HEK293 (cell line): Measurements from ENCODE around the gene VSTM5.
A peak's percentile ranks its signal among the peaks of the same experiment; 100 is the strongest.

Experiments used
- GLI2 ChIP-seq: fragments of 450-650 bp; formaldehyde crosslinking; IDR thresholded peaks from 2 replicates; pipeline ENCODE4; 2017; ENCODE audit warnings: missing biosample characterization, missing genetic modification characterization, low read depth, borderline replicate concordance
- GLIS1 ChIP-seq: fragments of 450-650 bp; formaldehyde crosslinking; IDR thresholded peaks from 2 replicates; pipeline ENCODE4 v1.5.1; 2016; ENCODE audit warnings: missing biosample characterization, missing genetic modification characterization
- KLF9 ChIP-seq: fragments of 450-650 bp; formaldehyde crosslinking; IDR thresholded peaks from 2 replicates; pipeline ENCODE4 v1.5.1; 2016; ENCODE audit warnings: missing biosample characterization, missing genetic modification characterization, low read depth
- OVOL3 ChIP-seq: fragments of 450-650 bp; formaldehyde crosslinking; IDR thresholded peaks from 2 replicates; pipeline ENCODE4 v1.5.1; 2016; ENCODE audit warnings: missing biosample characterization, missing genetic modification characterization
- REPIN1 ChIP-seq: fragments of 450-650 bp; formaldehyde crosslinking; IDR thresholded peaks from 2 replicates; pipeline ENCODE4 v1.5.1; 2017; ENCODE audit warnings: missing biosample characterization, missing genetic modification characterization, low read depth
- SALL2 ChIP-seq: fragments of 450-650 bp; formaldehyde crosslinking; IDR thresholded peaks from 2 replicates; pipeline ENCODE4 v1.5.0; 2017; ENCODE audit warnings: missing biosample characterization, mild to moderate bottlenecking, missing genetic modification characterization, borderline replicate concordance
- SP2 ChIP-seq: fragments of 450-650 bp; formaldehyde crosslinking; IDR thresholded peaks from 2 replicates; pipeline ENCODE4 v1.5.1; 2016; ENCODE audit warnings: missing biosample characterization, missing genetic modification characterization
- ZBTB48 ChIP-seq: fragments of 450-650 bp; formaldehyde crosslinking; IDR thresholded peaks from 2 replicates; pipeline ENCODE4 v1.5.1; 2016; ENCODE audit warnings: missing biosample characterization, missing genetic modification characterization
- ZBTB7A ChIP-seq: fragments of 450-650 bp; formaldehyde crosslinking; IDR thresholded peaks from 2 replicates; pipeline ENCODE4 v1.5.1; 2016; ENCODE audit warnings: low read depth, missing biosample characterization, missing genetic modification characterization
- ZFHX2 ChIP-seq: fragments of 450-650 bp; formaldehyde crosslinking; conservative IDR thresholded peaks from 2 replicates; pipeline ENCODE4 v1.5.1; 2016; ENCODE audit warnings: missing biosample characterization, missing genetic modification characterization
- ZFP69B ChIP-seq: fragments of 450-650 bp; formaldehyde crosslinking; IDR thresholded peaks from 2 replicates; pipeline ENCODE4 v1.5.1; 2016; ENCODE audit warnings: missing biosample characterization, missing genetic modification characterization
- ZNF112 ChIP-seq: fragments of 450-650 bp; formaldehyde crosslinking; IDR thresholded peaks from 2 replicates; pipeline ENCODE4 v1.5.0; 2017; ENCODE audit warnings: missing biosample characterization, missing genetic modification characterization
- ZNF138 ChIP-seq: fragments of 450-650 bp; formaldehyde crosslinking; IDR thresholded peaks from 2 replicates; pipeline ENCODE4 v1.5.1; 2016; ENCODE audit warnings: missing biosample characterization, missing genetic modification characterization, borderline replicate concordance
- ZNF146 ChIP-seq: fragments of 450-650 bp; formaldehyde crosslinking; IDR thresholded peaks from 2 replicates; pipeline ENCODE4 v1.5.1; 2016; ENCODE audit warnings: missing biosample characterization, missing genetic modification characterization
- ZNF157 ChIP-seq: fragments of 450-650 bp; formaldehyde crosslinking; IDR thresholded peaks from 2 replicates; pipeline ENCODE4 v1.5.1; 2016; ENCODE audit warnings: missing biosample characterization, missing genetic modification characterization
- ZNF239 ChIP-seq: fragments of 450-650 bp; formaldehyde crosslinking; IDR thresholded peaks from 2 replicates; pipeline ENCODE4 v1.5.1; 2016; ENCODE audit warnings: missing biosample characterization, missing genetic modification characterization
- ZNF274 ChIP-seq, 2 experiments: fragments of 200-500 bp in 1 of 2; fragments of 450-650 bp in 1 of 2; sonication (Bioruptor generic) in 1 of 2; formaldehyde crosslinking in 1 of 2; IDR thresholded peaks; 2 replicates each; pipeline versions ENCODE4 v1.5.1 to v1.6.1; 2014 to 2016; ENCODE audit warnings: borderline replicate concordance in 1 of 2, inconsistent platforms in 1 of 2, low read length in 1 of 2, missing biosample characterization in 1 of 2, missing genetic modification characterization in 1 of 2
- ZNF341 ChIP-seq: fragments of 450-650 bp; formaldehyde crosslinking; IDR thresholded peaks from 2 replicates; pipeline ENCODE4; 2016; ENCODE audit warnings: low read depth, missing biosample characterization, missing genetic modification characterization
- ZNF37A ChIP-seq: fragments of 450-650 bp; IDR thresholded peaks from 2 replicates; pipeline ENCODE4 v1.5.1; 2018; ENCODE audit warnings: missing biosample characterization, missing genetic modification characterization
- ZNF561 ChIP-seq: fragments of 450-650 bp; IDR thresholded peaks from 2 replicates; pipeline ENCODE4 v1.5.1; 2018; ENCODE audit warnings: missing biosample characterization, missing genetic modification characterization, borderline replicate concordance
- ZNF629 ChIP-seq: fragments of 450-650 bp; formaldehyde crosslinking; IDR thresholded peaks from 2 replicates; pipeline ENCODE4 v1.5.1; 2017; ENCODE audit warnings: missing biosample characterization, missing genetic modification characterization
- ZNF658 ChIP-seq: fragments of 450-650 bp; formaldehyde crosslinking; IDR thresholded peaks from 2 replicates; pipeline ENCODE4; 2016; ENCODE audit warnings: missing biosample characterization, missing genetic modification characterization
- ZNF776 ChIP-seq: fragments of 450-650 bp; formaldehyde crosslinking; IDR thresholded peaks from 2 replicates; pipeline ENCODE4 v1.5.0; 2017; ENCODE audit warnings: missing biosample characterization, missing genetic modification characterization, borderline replicate concordance
- TF ChIP-seq, protein P1 (sequence below): fragments of 450-650 bp; formaldehyde crosslinking; optimal IDR thresholded peaks from 2 replicates; pipeline ENCODE3; 2016; ENCODE audit warnings: missing biosample characterization, mild to moderate bottlenecking, missing genetic modification characterization
- TF ChIP-seq, protein P2 (sequence below): fragments of 450-650 bp; formaldehyde crosslinking; IDR thresholded peaks from 2 replicates; pipeline ENCODE4 v1.5.1; 2016; ENCODE audit warnings: missing biosample characterization, missing genetic modification characterization, low read depth
- TF ChIP-seq, protein P3 (sequence below): fragments of 450-650 bp; formaldehyde crosslinking; IDR thresholded peaks from 2 replicates; pipeline ENCODE4 v1.5.1; 2017; ENCODE audit warnings: missing biosample characterization, missing genetic modification characterization
- TF ChIP-seq, protein P4 (sequence below): fragments of 450-650 bp; formaldehyde crosslinking; IDR thresholded peaks from 2 replicates; pipeline ENCODE4 v1.5.1; 2016; ENCODE audit warnings: missing biosample characterization, missing genetic modification characterization
- TF ChIP-seq, protein P5 (sequence below): fragments of 450-650 bp; formaldehyde crosslinking; IDR thresholded peaks from 2 replicates; pipeline ENCODE4 v1.5.1; 2016; ENCODE audit warnings: missing biosample characterization, missing genetic modification characterization
- TF ChIP-seq, protein P6 (sequence below): fragments of 450-650 bp; formaldehyde crosslinking; IDR thresholded peaks from 2 replicates; pipeline ENCODE4 v1.5.1; 2016; ENCODE audit warnings: missing biosample characterization, missing genetic modification characterization

The VSTM5 gene

DNA sequence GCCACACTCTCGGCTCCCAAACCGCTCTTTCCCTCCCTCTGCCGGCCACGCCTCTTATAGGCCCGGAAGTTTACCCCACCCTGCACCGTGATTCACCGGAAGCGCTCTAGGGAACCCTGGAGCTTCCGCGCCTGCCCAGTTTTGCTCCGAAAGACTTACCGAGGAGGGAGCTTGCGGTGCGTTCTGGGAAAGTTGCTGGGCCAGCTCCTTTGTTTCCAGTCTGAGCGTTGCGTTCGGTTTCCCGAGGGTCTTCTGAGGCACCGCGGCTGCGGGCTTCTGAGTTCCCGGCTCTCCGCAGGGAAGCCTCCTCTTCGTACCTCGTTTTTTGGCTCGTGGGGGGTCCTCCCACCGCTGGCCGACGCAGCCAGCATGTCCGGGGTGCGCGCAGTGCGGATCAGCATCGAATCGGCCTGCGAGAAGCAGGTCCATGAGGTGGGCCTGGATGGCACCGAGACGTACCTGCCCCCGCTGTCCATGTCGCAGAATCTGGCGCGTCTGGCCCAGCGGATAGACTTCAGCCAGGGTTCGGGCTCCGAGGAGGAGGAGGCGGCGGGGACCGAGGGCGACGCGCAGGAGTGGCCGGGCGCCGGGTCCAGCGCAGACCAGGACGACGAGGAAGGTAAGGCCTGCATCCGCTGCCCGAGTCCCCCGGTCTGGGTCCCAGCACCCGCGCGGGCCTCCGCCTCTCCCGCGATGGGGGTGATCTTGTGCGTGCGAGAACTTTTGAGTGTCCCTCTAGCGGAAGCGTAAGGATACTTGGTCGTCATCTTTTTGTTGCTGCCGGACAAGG is 66.1 kb downstream of the VSTM5 start, which contains the start of gene MED17 (continued):
- TF ChIP-seq SALL2 (tag by site-specific recombination) (no peak), ZNF274 (IDR thresholded peaks at IDR 0.05; ENCODE audit: low read length) (no peak), ZNF274 (tag by site-specific recombination; IDR thresholded peaks at IDR 0.05; ENCODE audit: borderline replicate concordance) (no peak), ZBTB7A (tag by site-specific recombination) (0 out of 2 replicates have a peak, but pooled peaks have one; percentile 42), ZNF239 (tag by site-specific recombination) (no peak), KLF9 (tag by site-specific recombination) (peak; percentile 72), ZNF629 (peak; percentile 78), REPIN1 (tag by site-specific recombination) (no peak), ZFHX2 (tag by site-specific recombination) (0 out of 2 replicates have a peak, but pooled peaks have one; percentile 9), ZFP69B (tag by site-specific recombination) (no peak), ZNF658 (tag by site-specific recombination) (no peak), OVOL3 (tag by site-specific recombination) (no peak), ZNF138 (tag by site-specific recombination) (no peak), ZNF157 (tag by site-specific recombination) (no peak), GLI2 (tag by site-specific recombination) (no peak), SP2 (peak; percentile 64), ZNF341 (tag by site-specific recombination) (0 out of 2 replicates have a peak, but pooled peaks have one; percentile 17), ZNF112 (tag by site-specific recombination) (no peak), ZBTB48 (tag by site-specific recombination) (peak; percentile 31; the same call in 1 of the 2 replicates), ZNF776 (no peak), ZNF37A (tag by site-specific recombination) (no peak), GLIS1 (0 out of 2 replicates have a peak, but pooled peaks have one; percentile 24), ZNF146 (no peak), ZNF561 (tag by site-specific recombination) (no peak)
- TF ChIP-seq, protein P1, sequence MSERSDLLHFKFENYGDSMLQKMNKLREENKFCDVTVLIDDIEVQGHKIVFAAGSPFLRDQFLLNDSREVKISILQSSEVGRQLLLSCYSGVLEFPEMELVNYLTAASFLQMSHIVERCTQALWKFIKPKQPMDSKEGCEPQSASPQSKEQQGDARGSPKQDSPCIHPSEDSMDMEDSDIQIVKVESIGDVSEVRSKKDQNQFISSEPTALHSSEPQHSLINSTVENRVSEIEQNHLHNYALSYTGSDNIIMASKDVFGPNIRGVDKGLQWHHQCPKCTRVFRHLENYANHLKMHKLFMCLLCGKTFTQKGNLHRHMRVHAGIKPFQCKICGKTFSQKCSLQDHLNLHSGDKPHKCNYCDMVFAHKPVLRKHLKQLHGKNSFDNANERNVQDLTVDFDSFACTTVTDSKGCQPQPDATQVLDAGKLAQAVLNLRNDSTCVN (tag by site-specific recombination): peak; percentile 79
- TF ChIP-seq, protein P2, sequence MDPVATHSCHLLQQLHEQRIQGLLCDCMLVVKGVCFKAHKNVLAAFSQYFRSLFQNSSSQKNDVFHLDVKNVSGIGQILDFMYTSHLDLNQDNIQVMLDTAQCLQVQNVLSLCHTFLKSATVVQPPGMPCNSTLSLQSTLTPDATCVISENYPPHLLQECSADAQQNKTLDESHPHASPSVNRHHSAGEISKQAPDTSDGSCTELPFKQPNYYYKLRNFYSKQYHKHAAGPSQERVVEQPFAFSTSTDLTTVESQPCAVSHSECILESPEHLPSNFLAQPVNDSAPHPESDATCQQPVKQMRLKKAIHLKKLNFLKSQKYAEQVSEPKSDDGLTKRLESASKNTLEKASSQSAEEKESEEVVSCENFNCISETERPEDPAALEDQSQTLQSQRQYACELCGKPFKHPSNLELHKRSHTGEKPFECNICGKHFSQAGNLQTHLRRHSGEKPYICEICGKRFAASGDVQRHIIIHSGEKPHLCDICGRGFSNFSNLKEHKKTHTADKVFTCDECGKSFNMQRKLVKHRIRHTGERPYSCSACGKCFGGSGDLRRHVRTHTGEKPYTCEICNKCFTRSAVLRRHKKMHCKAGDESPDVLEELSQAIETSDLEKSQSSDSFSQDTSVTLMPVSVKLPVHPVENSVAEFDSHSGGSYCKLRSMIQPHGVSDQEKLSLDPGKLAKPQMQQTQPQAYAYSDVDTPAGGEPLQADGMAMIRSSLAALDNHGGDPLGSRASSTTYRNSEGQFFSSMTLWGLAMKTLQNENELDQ: no peak
- TF ChIP-seq, protein P3, sequence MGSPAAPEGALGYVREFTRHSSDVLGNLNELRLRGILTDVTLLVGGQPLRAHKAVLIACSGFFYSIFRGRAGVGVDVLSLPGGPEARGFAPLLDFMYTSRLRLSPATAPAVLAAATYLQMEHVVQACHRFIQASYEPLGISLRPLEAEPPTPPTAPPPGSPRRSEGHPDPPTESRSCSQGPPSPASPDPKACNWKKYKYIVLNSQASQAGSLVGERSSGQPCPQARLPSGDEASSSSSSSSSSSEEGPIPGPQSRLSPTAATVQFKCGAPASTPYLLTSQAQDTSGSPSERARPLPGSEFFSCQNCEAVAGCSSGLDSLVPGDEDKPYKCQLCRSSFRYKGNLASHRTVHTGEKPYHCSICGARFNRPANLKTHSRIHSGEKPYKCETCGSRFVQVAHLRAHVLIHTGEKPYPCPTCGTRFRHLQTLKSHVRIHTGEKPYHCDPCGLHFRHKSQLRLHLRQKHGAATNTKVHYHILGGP (tag by site-specific recombination): no peak; the same call in 1 of the 2 replicates
- TF ChIP-seq, protein P4, sequence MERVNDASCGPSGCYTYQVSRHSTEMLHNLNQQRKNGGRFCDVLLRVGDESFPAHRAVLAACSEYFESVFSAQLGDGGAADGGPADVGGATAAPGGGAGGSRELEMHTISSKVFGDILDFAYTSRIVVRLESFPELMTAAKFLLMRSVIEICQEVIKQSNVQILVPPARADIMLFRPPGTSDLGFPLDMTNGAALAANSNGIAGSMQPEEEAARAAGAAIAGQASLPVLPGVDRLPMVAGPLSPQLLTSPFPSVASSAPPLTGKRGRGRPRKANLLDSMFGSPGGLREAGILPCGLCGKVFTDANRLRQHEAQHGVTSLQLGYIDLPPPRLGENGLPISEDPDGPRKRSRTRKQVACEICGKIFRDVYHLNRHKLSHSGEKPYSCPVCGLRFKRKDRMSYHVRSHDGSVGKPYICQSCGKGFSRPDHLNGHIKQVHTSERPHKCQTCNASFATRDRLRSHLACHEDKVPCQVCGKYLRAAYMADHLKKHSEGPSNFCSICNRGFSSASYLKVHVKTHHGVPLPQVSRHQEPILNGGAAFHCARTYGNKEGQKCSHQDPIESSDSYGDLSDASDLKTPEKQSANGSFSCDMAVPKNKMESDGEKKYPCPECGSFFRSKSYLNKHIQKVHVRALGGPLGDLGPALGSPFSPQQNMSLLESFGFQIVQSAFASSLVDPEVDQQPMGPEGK: peak; percentile 40; the same call in 1 of the 2 replicates
- TF ChIP-seq, protein P5, sequence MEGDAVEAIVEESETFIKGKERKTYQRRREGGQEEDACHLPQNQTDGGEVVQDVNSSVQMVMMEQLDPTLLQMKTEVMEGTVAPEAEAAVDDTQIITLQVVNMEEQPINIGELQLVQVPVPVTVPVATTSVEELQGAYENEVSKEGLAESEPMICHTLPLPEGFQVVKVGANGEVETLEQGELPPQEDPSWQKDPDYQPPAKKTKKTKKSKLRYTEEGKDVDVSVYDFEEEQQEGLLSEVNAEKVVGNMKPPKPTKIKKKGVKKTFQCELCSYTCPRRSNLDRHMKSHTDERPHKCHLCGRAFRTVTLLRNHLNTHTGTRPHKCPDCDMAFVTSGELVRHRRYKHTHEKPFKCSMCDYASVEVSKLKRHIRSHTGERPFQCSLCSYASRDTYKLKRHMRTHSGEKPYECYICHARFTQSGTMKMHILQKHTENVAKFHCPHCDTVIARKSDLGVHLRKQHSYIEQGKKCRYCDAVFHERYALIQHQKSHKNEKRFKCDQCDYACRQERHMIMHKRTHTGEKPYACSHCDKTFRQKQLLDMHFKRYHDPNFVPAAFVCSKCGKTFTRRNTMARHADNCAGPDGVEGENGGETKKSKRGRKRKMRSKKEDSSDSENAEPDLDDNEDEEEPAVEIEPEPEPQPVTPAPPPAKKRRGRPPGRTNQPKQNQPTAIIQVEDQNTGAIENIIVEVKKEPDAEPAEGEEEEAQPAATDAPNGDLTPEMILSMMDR (tag by site-specific recombination): peak; percentile 54; the same call in 1 of the 2 replicates
- TF ChIP-seq, protein P6, sequence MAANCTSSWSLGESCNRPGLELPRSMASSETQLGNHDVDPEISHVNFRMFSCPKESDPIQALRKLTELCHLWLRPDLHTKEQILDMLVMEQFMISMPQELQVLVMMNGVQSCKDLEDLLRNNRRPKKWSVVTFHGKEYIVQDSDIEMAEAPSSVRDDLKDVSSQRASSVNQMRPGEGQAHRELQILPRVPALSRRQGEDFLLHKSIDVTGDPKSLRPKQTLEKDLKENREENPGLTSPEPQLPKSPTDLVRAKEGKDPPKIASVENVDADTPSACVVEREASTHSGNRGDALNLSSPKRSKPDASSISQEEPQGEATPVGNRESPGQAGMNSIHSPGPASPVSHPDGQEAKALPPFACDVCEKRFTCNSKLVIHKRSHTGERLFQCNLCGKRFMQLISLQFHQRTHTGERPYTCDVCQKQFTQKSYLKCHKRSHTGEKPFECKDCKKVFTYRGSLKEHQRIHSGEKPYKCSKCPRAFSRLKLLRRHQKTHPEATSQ (tag by site-specific recombination): peak; percentile 69; the same call in 1 of the 2 replicates
